NCI-H460 (cell line): ENCODE data around the gene TSGA10. TPM values are rescaled to one million over a fixed set of nuclear protein-coding genes. Genes with fewer than 3 reads are reported as not detected.
"Not testable (repeated sequence)": the region's sequence is repeated elsewhere in the genome, so short reads cannot be mapped to it uniquely, and the experiment has no call there.

ENCODE experiments used
- DNase-seq: peaks from one replicate; pipeline ENCODE4 v3.0.0-alpha.2; 2016; ENCODE audit warnings: low read depth; ENCODE audit errors: extremely low read depth
- polyA plus RNA-seq: library from polyadenylated mRNA; depleted of rRNA; stranded (reverse); fragments of >200 nt; gene quantifications from 2 replicates; pipeline ENCODE4 v1.2.3, GENCODE V29; 2014; cell fraction: nucleus; rRNA removed
- total RNA-seq: library from RNA; depleted of rRNA; stranded (reverse); fragments of >200 nt; shearing (Covaris generic); gene quantifications from 2 replicates; pipeline ENCODE4 v1.2.3, GENCODE V29; 2014; rRNA removed

Gene TSGA10, protein sequence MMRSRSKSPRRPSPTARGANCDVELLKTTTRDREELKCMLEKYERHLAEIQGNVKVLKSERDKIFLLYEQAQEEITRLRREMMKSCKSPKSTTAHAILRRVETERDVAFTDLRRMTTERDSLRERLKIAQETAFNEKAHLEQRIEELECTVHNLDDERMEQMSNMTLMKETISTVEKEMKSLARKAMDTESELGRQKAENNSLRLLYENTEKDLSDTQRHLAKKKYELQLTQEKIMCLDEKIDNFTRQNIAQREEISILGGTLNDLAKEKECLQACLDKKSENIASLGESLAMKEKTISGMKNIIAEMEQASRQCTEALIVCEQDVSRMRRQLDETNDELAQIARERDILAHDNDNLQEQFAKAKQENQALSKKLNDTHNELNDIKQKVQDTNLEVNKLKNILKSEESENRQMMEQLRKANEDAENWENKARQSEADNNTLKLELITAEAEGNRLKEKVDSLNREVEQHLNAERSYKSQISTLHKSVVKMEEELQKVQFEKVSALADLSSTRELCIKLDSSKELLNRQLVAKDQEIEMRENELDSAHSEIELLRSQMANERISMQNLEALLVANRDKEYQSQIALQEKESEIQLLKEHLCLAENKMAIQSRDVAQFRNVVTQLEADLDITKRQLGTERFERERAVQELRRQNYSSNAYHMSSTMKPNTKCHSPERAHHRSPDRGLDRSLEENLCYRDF
- total RNA-seq, result 8.1 and 9.2 TPM in 2 replicates
- polyA plus RNA-seq, result 2.3 TPM in 1 of 2 replicates, not detected in the other

DNA sequence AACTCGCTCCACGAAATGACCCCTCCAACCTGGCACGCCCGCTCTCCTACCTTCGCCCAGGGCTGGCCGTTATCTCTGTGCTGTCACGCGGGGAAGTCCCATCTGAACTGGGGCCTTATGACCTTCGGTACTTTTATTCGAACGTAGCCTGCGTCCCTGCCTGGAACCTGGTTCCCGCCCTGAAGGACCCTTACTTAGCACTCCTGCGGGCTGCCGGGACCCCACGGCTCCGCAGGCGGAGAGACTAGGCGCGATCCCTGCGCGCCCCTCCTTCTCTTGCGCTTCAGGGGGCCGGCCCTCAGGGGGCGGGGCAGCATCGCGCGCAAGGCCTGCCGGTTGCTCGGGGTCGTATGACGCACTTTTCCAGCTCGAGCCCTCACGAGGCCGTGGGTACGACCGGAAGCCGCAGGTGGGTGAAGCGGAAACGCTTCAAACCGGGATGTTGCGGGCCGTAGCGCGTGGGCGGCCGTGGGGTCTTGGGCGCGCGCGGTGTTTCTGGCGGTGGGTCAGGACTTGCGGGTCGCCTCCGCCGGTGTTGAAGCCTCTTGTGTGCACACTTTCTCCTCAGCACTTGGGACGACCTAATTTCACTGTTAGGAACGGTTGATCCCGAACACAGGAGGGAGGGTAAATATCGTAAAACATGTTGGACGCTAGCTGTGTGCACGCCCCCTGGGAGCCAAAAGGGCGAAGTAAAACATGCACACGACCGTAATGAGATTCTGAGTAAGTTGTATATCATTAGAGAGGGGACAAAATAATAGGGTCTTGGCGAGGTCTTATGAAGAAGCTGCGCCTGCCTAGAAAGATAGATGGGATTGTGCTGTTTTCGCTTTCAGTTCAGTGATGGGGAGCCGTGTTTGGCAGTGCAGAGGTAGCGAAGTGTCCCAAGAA is at the start of gene TSGA10, which contains the start of gene LIPT1:
TSGA10 (minus strand) TSS at position 300 of the 894 bp plus-strand sequence. CDS start 45,503 bp downstream, outside the sequence.
LIPT1 (plus strand) TSS at position 325 of the 894 bp plus-strand sequence. CDS start 6,991 bp downstream, outside the sequence.
- DNase-seq, result peak; percentile 87

DNA sequence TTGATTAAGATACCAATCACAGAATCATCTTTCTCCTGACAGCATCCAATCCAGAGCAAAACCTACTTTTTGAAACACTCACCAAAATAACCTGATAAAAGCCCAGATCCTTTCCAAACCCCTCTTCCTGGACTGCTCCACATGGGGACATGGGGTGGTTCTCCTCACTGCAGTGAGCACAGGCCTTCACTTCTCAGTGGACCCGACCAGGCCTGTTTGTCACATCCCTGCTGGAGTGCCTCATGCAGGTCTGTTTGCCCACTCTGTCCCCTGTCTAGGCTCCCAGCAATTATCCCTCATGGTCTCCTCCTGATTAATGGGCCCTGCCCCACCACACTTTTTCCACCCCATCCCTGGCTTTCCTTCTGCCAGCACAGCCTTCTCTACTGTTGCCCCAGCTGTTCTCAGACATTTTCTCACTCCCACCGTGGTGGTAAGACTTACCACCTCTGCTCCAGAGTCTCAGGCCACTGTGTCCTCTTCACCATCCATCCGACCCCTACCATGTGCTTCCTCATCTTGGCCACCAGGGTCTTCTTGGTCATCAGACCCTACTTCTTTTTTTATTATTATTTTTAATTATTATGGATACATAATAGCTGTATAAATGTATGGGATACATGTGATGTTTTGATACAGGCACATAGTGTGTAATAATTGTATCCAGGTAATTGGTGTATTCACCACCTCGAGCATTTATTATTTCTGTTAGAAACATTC is 47.4 kb upstream of the TSGA10 start:
- no peak for DNase-seq

DNA sequence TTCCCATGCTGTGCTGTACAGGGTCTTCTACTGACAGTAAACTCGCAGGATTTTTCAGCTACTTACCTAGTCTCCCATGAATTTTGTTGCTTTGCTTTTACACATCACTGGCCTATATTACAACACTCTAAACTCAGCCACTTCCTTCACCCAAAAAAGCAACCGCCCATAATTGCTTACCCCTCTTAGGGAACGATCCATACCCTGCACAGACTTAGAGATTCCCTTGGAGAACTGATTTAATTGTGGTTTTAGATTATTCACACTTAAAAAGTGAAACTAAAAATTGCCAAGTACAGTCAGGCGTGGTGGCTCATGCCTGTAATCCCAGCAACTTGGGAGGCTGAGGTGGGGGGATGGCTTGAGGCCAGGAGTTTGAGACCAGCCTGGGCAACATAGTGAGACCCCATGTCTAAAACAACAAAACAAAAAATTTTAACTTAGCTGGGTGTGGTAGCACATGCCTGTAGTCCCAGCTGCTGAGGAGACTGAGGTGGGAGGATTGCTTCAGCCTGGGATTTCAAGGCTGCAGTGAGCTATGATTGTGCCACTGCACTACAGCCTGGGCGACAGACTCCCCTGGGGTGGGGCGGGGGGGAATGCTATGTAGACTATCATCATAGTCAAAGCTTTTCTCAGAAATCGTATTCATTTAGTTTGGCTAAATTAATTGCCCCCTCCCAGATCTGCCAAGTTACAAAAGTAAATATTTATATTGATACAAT is 45.5 kb upstream of the TSGA10 start:
- no peak for DNase-seq

DNA sequence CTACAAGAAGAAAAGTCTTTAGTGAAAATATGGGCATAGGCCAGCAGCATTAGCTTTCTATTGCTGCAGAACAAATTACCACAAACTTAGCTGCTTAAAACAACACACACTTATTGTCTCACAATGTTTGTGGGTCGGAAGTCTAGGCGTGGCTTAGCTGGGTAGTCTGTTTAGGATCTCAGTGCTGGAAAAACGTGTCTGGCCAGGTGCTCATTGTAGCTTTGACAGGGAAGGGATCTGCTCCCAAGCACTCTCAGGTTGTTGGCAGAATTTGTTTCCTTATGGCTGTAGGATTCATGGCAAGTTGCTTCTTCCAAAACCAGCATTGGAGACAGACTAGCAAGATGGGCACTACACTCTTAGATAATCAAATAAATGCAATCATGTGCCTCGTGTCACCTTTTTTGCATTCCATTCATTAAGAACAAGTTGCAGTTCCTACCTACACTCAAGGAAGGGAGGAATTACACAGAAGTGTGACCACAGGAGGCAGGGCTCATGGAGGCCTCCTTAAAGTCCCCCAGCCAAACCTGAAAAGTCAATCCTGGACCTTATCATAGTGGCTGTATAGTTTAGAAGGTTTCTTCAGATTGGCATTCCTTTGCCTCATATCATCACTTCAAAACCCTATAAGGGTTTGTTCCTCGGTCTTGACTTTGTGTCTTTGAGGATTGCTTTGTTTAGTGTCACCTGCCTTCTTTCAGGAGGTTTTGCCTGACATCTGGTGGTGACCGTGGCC is 43.5 kb upstream of the TSGA10 start:
- DNase-seq, result no peak

DNA sequence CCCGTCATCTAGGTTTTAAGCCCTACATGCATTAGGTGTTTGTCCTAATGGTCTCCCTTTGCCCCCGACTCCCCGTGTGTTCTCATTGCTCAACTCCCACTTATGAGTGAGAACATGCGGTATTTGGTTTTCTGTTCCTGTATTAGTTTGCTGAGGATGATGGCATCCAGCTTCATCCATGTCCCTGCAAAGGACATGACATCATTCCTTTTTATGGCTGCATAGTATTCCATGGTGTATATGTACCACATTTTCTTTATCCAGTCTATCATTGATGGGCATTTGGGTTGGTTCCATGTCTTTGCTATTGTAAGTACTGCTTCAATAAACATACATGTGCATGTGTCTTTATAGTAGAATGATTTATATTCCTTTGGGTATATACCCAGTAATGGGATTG is 37.6 kb upstream of the TSGA10 start:
- not testable (repeated sequence) for DNase-seq

DNA sequence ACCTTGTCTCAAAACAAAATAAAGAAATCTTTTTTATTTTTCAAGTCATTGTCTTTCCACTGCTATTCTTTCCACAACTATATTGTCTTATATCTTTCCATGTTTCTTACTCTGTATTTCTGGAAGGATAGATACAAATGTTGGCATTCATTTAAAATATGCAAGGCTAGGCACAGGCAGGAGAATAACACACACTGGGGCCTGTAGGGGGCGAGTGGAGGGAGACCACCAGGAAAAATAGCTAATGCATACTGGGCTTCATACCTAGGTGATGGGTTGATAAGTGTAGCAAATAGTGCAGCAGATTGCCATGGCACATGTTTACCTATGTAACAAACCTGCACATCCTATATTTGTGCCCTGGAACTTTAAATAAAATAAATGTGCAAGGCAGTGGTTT is 35.8 kb upstream of the TSGA10 start:
- no peak for DNase-seq

DNA sequence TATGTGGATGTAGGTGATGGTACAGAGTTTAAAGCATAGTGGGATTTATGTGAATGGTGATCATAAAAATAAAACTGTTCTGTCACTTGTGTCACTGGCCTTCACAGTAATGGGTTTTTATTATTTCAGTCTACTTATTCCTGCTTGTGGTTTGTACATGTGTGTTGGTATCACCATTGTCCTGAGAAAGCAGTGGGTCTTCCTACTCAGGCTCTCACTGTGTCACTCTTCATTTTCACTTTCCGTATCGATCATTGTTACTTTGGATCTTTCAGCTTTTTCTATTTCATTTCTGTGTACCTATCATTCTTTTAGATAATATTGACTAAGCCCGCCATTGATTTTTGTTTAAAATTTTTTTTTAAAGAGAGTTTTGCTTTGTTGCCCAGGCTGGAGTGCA is 33.6 kb upstream of the TSGA10 start:
- DNase-seq, result no peak

DNA sequence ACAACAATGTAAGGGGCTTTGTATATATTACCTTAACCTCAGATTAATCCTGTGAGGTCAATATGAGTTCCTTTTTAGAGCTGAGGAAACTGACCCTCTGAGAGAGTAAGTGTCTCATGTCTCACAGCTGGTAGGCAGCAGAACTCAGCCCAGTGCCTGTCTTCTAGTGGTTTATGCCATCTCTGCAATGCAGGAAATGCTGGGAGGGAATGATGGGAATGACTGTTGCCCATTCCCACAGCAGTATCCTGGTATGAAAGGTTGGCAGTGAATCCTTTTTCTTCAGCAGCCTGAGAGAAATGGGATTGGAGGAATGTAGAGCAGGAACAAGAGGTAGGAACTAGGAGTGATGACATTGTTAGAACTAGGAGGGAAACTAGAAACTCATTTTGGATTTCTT is 32.3 kb upstream of the TSGA10 start:
- no peak for DNase-seq

DNA sequence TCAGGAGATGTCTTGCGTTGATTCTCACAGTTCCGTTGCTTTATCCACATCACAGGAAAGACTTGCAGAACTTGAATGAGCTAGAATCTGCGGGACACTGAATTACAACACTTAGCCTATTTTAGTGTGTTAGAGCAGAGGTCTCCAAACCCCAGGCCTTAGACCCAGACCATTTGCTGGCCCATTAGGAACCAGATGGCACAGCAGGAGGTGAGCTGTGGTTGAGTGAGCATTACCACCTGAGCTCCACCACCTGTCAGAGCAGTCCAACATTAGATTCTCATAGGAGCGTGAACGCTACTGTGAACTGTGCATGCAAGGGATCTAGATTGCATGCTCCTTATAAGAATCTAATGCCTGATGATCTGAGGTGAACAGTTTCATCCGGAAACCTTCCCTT is 30.1 kb upstream of the TSGA10 start:
- no peak for DNase-seq

DNA sequence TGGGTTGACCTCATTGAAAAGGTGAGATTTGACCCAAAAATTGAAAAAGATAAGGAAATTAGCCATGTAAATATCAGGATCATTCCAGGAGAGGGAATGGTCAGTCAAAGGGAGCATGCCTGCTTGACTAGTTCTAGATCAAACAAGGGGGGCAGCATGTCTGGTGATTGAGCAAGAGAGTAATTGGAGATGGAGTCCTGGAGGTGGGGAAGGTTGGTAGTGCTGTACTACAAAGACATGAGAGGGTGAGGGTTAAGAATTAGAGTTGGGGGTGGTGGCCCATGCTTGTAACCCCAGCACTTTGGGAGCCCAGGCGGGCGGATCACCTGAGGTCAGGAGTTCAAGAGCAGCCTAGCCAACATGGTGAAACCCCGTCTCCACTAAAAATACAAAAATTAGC is 28.3 kb upstream of the TSGA10 start:
- no peak for DNase-seq

DNA sequence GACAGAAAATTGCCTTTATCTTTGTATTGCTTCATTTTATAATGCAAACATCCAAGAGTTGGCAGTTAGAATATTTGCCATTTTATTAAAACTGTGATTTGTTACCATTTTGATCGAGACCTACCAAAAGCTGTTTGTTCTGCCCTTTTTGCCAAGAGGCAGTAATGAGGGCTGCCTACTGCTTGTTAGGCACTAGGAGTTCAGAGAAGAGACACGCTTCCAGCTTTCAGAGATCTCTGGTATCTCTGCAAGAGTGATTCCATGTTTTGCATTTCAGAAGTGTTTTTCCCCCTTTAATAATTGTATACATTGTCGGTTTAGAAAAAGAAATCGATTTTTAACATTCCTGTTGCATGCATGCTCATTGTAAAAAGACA is 26.9 kb upstream of the TSGA10 start:
- DNase-seq, result peak; percentile 11

DNA sequence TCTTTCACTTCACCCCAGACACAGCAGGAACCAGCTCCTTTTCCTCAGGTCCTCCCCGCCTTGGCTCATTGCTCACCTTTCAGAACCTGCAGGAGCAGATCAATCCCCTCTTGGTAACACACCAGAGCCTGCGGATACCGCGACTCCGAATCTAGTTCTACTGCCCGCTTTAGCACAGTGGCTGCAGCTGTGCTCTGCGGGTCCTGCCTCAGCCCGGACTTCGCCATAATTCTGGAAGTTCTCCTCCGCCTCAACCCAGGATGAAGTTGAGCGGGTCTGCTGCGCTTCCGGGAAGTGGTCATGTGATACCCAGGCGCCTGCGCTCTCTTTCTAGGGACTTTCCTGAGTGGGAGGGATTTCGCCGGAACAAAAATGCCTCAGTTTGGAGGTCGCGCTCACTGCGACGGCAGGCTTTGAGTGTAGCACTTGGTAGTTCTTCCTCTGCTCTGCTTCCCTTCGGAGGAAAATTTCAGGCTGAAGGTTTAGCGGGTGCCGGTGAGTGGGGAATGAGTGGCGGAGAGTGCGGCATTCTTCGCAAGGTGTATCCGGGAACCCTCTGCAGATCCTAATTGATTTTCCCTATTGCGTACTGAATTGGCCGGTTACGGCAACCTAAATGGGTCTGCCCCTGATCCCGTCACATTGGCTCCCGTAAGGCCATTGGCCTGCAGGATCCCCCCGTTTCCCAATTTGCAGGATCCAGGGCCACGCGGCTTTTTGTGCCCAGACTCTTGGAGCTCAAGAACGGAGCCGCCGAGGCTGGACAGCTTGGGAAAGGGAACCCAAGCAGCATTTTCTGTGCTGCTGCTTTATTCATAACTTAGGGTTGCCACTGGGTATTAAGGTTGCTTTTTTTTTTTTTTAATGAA is 26.2 kb upstream of the TSGA10 start, which contains the start of the genes MITD1 and MRPL30:
MITD1 (minus strand) TSS at position 304 of the 869 bp plus-strand sequence; CDS start at position 227, 77 bp downstream.
MRPL30 (plus strand) TSS at position 430 of the 869 bp plus-strand sequence. CDS start 5,020 bp downstream, outside the sequence.
- DNase-seq, result peak; percentile 94

DNA sequence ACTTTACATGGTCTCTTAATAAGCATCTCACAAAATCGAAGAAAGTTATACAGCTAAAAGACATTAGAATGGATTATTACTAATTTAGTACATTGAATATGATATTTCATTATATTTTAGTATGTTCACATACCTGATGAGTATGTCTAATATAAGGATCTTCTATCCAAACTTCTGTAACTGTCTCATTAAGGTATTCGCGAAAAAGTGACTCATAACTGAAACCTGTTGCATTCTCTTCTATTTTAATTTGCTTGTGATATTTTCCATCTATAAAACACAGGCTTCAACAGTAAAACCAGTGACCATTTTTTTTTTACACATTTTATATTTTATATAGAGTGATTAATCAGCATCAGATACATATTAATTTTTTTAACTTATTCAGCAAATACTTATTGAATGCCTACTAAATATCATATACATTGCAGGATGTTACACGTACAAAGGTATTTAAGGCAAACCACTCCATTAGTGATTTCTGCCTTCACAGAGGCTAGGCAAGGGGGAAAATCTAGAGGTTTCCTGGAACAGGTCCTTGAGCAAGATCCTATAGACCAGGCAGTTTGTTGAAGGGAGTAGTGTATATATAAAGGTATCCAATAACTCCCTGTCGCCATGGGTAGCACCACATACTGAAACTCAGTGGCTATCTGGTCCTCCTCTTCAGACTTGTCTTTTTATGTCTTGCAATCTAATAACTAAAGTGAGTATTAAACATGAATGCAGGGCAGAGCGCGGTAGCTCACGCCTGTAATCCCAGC is 16.8 kb upstream of the TSGA10 start:
- DNase-seq, result no peak

DNA sequence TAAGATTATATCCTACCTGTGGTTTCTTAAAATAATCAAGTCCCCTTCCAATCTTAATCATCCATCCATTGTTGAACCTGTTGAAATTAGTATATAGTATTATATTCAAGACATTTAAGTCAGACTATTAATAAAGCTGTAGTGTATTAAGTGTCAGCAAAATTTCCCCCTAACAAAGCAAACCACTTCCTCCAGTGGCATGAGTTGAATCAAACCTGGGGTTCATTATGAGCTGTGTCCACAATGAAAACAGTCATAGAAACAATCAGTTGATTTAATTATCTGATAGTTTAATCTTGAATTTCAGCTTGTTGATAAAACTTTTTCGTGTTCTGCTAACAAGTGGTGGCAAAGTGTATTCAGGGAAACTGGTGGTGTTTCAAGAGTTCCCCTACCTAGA is 14.8 kb upstream of the TSGA10 start:
- DNase-seq, result no peak

DNA sequence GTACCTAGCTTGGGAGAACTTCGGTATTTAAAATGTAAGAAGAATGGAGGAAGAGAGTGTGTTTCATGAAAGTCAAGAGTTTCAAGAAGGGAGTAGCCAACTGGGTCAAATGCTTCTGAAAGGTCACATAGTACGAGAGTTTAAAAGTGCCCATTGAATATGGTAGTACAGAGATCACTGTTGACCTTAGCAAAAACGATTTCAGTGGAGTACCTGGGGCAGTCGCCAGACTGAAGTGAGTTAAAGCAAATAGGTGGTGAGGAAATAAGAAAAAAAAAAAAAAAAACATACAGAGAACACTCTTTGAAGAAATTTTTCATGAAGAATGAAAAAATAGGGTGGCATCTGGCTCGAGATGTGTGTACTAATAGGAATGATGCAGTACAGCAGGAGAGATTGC is 11.5 kb upstream of the TSGA10 start:
- DNase-seq, result no peak

DNA sequence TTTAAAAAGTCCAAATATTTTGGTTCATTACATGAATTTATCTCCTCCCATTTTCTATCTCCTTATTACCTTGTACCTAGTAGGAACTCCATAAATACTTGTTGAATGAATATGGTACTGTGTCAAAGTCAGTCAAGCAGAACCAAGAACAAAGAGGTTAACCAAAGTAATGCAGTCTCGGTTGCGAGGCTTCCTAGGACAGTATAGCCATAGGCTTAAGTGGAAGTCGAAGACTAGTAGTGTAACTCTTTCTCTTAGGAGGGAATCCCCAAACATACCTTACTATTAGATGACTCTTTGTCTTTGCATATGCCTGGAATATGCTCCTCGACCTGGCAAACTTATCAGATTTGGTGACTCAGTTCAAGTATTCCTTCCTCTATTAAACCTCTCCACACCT is 4.9 kb upstream of the TSGA10 start:
- no peak for DNase-seq

DNA sequence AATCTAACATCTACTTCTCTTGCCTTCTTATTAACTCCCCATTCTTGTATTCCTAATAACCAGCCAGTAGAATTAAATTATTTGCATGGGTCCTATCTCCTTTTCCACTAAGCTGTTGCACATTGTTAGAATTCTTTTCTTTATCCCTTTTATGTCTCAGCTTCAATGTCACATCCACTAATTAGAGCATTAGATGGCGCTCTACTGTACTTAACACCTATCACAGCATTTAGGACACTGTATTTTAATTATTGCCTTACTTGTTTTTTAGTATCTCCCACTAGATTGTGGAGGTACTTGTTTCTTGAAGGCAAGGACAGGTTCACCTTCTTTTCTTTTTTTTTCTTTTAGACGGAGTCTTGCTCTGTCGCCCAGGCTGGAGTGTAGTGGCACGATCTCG is 3.9 kb upstream of the TSGA10 start:
- DNase-seq, result no peak
